ENCODE data around the gene CHD5. TPM values are rescaled to one million over a fixed set of nuclear protein-coding genes. Genes with fewer than 3 reads are reported as not detected.

The CHD5 gene
- total RNA-seq, 1 donor from 2014 or later: 31.4 TPM

GRCh38 chr1:6205849-6206519, 25.9 kb upstream of the CHD5 start, which contains the start of gene RNF207:
Gene RNF207, plus strand, starts transcription at chr1:6206119. Its CDS starts 417 bp downstream, at chr1:6206536.
- DNase-seq (ENCODE audit: low spot score in 2 of 2) (no peak), FAIRE-seq (no peak)

- no peak for DNase-seq (ENCODE audit: low spot score in 2 of 2)
- no peak for FAIRE-seq
Observed at GRCh38 chr1:6202256-6202655, 22.1 kb upstream of the CHD5 start.

GRCh38 chr1:6200188-6200809, 20.2 kb upstream of the CHD5 start:
- DNase-seq (ENCODE audit: low spot score in 2 of 2): no peak
- FAIRE-seq: no peak

- peak; percentile 83 for FAIRE-seq
- DNase-seq (ENCODE audit: low spot score in 2 of 2): peak; percentile 94 to 95
Observed at GRCh38 chr1:6199298-6200187, 19.4 kb upstream of the CHD5 start, which contains the start of gene RPL22. Gene RPL22, minus strand, starts transcription at chr1:6199595. Its CDS starts 22 bp downstream, at chr1:6199573.

GRCh38 chr1:6198646-6199297, 18.7 kb upstream of the CHD5 start:
- FAIRE-seq (no peak), DNase-seq (ENCODE audit: low spot score in 2 of 2) (no peak)

- DNase-seq (ENCODE audit: low spot score in 2 of 2) (no peak), FAIRE-seq (no peak)
Observed at GRCh38 chr1:6197746-6198427, 17.8 kb upstream of the CHD5 start.

- FAIRE-seq: no peak
Observed at GRCh38 chr1:6191968-6192367, 11.8 kb upstream of the CHD5 start.

GRCh38 chr1:6188466-6188865, 8.3 kb upstream of the CHD5 start:
- no peak for FAIRE-seq
- no peak for DNase-seq (ENCODE audit: low spot score in 2 of 2)

More at GRCh38 chr1:6191968-6192367, 11.8 kb upstream of the CHD5 start:
- no peak for DNase-seq (ENCODE audit: low spot score in 2 of 2)

- FAIRE-seq (no peak), DNase-seq (ENCODE audit: low spot score in 2 of 2) (peak in 1 of 2 donors; percentile 12)
Observed at GRCh38 chr1:6185635-6186382, 5.7 kb upstream of the CHD5 start.

- DNase-seq (ENCODE audit: low spot score in 2 of 2): no peak
- no peak for FAIRE-seq
Observed at GRCh38 chr1:6185151-6185550, 5.0 kb upstream of the CHD5 start.

GRCh38 chr1:6184083-6184783, 4.1 kb upstream of the CHD5 start:
- no peak for FAIRE-seq

GRCh38 chr1:6183520-6183989, 3.4 kb upstream of the CHD5 start:
- FAIRE-seq (no peak), DNase-seq (ENCODE audit: low spot score in 2 of 2) (no peak)

More at GRCh38 chr1:6184083-6184783, 4.1 kb upstream of the CHD5 start:
- DNase-seq (ENCODE audit: low spot score in 2 of 2): no peak

GRCh38 chr1:6181347-6181770, 1.2 kb upstream of the CHD5 start:
- FAIRE-seq (no peak), DNase-seq (ENCODE audit: low spot score in 2 of 2) (no peak)

- FAIRE-seq (no peak), DNase-seq (ENCODE audit: low spot score in 2 of 2) (no peak)
Observed at GRCh38 chr1:6180707-6181311, 688 bp upstream of the CHD5 start.

- FAIRE-seq (no peak), DNase-seq (ENCODE audit: low spot score in 2 of 2) (peak in 1 of 2 donors; percentile 14)
Observed at GRCh38 chr1:6179564-6180175, 451 bp downstream of the CHD5 start.

GRCh38 chr1:6178751-6179563, 1.2 kb downstream of the CHD5 start:
- DNase-seq (ENCODE audit: low spot score in 2 of 2): peak; percentile 9 to 19

More at GRCh38 chr1:6178751-6179563, 1.2 kb downstream of the CHD5 start:
- FAIRE-seq: no peak
